GF-D8 (cell line): ENCODE results near the gene GPR32.
"Not testable (repeated sequence)": the region's sequence is repeated elsewhere in the genome, so short reads cannot be mapped to it uniquely, and the experiment has no call there.

Experiments
- DNase-seq: peaks from one replicate; lab custom pipeline; 2025; lab: John Stamatoyannopoulos, UW

Gene GPR32

DNA sequence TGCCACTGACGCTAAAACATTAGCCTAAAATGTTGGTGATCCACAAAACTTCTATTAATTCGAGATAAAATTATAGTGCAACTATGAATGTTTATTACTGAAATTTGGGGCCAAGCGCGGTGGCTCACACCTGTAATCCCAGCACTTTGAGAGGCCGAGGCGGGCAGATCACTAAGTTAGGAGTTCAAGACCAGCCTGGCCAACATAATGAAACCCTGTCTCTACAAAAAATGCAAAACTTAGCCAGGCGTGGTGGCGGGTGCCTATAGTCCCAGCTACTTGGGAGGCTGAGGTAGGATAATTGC lies 13.5 kb downstream of the GPR32 start:
- not testable (repeated sequence) for DNase-seq

DNA sequence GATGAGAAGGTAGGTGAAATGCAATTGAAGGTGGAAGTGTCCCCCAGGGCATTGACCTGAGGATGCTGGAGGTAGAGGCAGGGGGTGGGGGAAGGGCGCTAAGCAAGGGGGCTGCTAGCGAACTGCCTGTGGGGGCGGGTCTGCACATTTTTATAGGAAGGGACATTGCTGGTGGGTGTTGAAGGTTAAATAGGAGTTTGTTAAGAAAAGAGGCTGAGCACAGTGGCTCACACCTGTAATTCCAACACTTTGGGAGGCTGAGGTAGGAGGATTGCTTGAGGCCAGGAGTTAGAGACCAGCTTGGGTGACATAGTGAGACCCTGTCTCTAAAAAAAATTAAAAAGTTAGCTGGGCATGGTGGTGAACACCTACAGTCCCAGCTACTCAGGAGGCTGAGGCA lies 14.4 kb downstream of the GPR32 start:
- DNase-seq = no peak

DNA sequence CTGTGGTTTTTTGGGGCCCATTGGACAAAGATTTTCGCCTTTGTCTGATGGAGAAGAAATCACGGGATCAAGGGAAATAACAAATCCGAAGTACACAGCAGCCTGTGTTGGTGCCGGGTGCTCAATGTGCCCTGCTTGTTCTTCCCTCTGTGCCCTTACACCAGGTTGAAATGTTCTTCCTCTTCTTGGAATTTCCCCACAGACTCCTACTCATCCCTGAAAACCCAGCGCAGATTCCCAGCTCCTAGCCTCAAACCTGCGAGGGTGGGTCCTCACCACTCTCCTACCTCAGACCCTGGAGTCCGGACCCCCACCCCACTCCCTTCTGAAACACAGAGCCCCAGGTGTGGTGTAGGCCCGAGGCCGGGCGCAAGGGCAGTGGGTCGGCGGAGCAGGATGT lies 15.1 kb downstream of the GPR32 start:
- DNase-seq = no peak

DNA sequence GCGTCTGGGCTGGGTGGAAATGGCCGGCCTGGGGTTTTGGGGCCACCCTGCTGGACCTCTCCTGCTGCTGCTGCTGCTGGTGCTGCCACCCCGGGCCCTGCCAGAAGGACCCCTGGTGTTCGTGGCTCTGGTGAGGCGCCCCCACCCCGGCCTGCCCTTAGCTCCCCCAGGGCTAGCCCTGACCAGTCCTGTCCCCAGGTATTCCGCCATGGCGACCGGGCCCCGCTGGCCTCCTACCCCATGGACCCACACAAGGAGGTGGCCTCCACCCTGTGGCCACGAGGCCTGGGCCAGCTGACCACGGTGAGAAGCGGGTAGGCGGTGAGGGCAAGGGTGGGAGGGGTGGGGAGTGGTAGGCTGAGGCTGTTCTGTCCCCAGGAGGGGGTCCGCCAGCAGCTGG lies 20.1 kb downstream of the GPR32 start, which contains the start of gene ACP4:
Gene ACP4, plus strand, starts transcription at position 20 of the 400 bp plus-strand sequence. Its CDS starts 0 bp downstream, at position 20.
- DNase-seq = no peak

DNA sequence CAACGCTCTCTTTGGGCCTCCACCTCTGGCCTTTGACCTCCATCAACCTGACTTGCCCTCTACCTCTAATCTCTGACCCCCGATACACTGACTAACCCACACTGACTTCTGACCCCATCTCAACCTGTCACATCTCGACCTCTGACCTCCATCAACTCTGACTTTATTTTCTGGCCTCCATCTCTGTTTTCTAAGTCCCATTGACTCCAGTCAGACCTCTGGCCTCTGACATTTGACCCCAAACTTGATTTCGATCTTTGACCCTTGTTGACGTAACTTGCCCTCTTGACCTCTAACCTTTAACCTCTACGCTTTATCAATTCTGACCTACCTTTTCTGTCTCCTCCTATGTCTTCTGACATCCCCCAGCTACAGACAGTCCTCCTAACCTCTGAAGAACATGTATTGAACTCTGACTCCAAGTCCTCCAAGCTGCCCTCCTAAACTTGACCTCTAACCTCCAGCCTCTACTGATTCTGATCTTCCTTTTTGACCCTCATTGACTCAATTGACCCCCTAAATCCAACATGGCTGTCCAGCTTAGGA lies 20.7 kb downstream of the GPR32 start:
- DNase-seq = no peak

DNA sequence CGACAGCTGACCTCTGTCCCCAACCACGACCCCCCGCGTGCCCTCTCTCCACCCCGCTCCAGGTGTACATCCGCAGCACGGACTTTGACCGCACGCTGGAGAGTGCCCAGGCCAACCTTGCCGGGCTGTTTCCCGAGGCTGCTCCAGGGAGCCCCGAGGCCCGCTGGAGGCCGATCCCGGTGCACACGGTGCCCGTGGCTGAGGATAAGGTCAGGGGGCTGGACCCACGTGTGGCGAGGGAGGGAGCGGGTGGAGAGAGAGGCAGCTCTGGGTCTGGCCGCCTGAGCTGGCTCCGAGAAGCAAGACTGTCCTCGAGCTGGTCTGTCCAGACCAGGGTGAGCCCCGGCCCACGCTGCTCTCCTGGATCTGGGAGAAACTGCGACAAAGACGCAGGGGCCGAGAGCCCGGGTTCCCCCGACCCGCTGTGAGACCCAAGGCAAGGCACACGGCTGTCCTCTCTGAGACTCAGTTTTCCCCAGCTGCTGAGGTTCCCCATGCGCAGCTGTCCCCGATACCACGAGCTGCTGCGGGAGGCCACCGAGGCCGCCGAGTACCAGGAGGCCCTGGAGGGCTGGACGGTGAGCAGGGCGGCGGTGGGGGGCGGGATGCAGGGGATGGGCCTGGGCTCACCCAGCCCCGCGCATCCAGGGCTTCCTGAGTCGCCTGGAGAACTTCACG lies 21.5 kb downstream of the GPR32 start:
- DNase-seq = no peak

DNA sequence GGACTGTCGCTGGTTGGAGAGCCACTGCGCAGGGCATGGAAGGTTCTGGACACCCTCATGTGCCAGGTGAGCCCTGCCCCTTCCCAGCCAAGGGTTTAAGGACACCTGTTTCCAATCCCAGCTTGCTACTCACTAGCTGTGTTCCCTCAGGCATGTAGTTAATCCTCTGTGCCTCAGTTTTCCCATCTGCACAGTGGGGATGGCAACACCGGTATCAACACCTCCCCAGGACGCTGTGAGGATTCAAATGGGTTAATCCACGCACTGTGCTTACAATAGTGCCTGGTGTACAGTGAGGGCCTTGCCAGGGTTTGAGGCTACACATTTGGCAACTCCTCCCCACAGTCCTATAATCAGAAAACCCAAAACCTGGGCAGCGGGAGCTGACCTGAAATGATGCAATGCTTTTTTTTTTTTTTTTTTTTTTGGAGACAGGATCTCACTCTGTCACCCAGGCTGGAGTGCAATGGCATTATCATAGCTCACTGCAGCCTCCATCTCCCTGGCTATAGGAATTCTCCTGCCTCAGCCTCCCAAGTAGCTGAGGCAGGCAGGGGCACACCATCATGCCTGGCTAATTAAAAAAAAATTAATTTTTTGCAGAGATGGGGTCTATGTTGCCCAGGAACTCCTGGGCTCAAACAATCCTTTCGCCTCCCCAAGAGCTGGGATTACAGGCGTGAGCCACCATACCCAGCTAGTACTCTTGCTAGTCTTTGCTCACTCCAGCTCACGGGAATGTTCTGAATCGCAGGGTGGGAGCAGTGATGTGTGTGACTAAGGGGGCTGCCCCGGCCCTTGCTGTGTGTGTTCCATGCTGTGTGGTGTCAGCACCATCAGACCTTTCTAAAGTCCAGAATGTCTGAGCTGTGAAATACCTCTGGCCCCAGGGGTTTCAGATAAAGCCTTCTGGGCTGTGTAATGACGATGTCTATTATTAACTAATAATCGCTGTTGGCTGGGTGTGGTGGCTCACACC lies 22.3 kb downstream of the GPR32 start:
- DNase-seq = no peak

DNA sequence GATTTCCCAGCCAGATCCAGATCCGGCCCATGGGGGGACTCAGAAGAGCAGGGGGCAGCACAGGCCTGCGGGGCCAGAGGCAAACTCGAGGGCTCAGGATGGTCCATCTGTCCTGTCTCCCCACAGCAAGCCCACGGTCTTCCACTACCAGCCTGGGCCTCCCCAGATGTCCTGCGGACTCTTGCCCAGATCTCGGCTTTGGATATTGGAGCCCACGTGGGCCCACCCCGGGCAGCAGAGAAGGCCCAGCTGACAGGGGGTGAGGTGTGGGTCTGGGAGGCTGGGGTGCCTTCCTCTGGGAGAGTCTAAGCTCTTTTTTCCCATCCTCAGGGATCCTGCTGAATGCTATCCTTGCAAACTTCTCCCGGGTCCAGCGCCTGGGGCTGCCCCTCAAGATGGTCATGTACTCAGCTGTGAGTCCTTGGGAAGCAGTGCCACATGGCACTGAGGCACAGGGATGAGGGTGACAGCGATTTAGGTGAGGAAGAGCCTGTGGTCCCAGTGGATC lies 23.3 kb downstream of the GPR32 start:
- DNase-seq = no peak

DNA sequence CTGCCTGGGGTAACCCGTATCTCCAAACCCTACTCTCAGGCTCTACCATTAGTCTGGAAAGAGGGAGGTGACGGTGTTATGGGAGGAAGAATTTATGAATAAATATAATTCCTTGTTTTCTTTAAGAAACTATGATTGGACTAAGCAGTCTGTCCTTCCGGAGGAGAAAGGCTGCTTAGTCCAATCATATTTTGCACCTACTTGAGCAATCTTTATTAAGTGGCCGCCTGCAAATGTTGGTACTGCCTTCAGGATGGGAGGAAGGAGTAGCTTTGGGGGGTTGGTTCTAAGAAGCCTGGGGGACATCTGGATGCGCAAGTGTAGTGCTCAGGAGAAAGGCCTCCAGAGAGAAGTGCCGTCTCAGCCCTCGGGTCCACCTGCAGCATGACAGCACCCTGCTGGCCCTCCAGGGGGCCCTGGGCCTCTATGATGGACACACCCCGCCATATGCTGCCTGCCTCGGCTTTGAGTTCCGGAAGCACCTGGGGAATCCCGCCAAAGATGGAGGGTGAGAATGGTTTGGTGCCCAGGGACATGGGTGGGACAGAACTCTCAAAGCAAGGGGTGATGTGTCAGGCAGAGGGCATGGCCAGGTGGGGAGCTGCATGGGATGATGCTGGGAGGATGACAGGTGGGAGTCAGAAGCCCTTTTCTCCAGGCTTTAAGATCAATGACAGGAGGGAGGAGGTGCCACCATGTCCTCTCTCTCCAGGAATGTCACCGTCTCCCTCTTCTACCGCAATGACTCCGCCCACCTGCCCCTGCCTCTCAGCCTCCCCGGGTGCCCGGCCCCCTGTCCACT lies 24.0 kb downstream of the GPR32 start:
- DNase-seq = no peak

DNA sequence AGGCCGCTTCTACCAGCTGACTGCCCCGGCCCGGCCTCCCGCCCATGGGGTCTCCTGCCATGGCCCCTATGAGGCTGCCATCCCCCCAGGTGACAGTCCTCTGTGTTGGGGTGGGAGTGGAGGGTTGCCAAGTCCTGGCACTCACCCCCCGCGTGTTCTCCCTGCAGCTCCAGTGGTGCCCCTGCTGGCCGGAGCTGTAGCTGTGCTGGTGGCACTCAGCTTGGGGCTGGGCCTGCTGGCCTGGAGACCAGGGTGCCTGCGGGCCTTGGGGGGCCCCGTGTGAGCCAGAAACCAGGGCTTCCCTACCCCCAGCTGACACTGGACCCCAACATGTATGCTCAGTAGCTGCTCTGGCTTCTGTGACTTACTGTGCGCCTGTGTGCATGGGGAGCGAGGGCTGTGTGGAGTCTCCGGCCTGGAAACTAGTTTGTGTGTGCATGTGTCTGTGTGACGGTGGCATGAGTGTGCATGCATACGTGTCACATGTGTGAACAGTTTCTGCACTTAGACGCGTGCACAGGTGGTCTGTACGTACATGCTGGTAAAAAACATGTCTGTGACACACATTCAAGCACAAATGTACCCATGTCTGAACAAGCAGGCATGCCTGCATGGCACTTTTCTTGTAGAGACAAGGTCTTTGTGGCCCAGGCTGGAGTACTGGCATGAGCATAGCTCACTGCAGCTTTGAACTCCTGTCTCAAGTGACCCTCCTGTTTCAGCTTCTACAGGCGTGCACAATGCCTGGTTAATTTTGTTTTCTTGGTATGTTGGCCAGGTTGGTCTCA lies 24.8 kb downstream of the GPR32 start:
- no peak for DNase-seq

DNA sequence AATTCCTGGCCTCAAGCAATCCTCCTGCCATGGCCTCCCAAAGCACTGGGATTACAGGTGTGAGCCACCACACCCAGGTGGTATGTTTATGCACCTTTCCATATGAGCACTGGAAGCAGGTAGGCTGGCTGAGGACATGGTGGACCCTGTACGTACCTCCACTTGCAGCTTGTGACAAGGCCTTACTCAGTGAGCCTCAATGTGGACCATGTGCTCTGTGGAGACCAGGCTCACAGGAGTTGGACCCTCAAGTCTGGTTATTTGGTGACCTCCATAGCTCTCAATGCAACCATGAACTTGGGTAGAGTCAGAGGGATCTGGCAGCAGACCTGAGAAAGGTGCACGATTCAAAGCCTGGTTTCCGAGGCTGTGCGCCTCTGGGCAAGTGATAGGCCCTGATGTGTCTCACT lies 25.4 kb downstream of the GPR32 start:
- no peak for DNase-seq

DNA sequence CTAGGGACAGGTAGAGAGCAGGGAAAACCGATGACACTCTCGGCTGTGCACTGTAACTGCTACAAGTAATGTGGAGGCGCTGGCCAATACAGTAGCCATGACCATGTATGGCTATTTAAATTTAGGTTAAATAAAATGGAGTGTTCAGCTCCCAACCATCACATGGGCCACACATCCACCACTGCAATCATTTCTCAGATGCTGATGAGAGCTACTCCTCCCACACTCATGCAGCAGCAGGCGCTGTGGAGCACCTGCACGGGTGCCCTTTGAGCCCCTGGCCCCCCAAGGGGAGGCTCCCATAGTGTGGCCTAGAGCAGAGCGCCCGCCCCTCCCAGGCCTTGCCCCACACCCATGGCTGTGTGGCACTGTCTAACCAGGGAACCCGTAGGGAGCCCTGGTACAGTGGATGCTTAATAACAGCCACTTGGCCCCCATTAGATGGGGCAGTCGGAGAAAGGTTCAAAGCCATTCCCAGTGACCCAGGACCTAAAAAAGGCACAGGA lies 25.9 kb downstream of the GPR32 start:
- DNase-seq = no peak

DNA sequence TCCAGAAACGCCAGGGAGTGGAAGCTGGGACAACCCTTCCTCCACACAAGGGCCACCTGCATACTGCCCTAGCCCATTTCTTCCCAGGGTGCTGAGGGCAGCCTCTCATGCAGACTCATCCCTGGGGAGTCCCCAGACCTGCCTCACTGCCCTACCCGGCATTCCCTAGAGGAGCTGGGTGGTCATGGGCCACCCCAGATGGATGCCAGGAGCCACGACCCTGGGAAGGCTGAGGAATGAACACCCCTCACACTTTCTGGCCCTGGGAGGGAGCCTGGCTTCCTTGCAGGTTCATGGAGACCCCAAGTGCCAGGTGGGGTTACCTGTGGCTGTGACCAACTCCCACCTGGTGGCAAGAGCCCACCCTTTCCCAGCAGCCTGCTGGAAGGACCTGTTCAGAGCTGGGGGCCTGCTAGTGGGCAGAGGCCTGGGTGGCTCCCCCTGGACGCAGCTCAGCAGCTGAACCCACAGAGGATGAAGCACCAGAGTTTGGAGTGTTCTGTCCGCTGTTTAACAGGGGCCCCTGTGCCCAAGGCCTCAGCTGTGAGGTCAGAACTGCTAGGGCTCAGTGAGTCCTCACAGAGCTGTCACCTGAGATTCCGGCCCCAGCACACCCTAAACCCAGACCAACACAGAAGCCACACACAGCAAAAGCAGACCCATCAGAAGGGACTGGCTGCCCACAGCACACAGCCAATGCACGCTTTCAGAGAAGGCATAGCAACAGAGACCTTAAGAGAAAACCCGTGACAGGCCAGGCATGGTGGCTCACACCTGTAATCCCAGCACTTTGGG lies 26.6 kb downstream of the GPR32 start:
- DNase-seq = no peak

DNA sequence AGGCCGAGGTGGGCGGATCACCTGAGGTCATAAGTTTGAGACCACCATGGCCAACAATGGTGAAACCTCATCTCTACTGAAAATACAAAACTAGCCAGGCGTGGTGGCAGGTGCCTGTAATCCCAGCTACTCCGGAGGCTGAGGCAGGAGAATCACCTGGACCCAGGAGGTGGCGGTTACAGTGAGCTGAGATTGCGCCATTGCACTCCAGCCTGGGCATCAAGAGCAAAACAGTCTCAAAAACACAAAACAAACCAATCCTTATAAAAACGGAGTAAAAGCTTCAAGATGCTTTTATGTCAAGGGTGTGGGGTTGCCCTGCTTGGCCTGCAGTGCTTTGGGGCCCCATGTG lies 27.1 kb downstream of the GPR32 start:
- no peak for DNase-seq

DNA sequence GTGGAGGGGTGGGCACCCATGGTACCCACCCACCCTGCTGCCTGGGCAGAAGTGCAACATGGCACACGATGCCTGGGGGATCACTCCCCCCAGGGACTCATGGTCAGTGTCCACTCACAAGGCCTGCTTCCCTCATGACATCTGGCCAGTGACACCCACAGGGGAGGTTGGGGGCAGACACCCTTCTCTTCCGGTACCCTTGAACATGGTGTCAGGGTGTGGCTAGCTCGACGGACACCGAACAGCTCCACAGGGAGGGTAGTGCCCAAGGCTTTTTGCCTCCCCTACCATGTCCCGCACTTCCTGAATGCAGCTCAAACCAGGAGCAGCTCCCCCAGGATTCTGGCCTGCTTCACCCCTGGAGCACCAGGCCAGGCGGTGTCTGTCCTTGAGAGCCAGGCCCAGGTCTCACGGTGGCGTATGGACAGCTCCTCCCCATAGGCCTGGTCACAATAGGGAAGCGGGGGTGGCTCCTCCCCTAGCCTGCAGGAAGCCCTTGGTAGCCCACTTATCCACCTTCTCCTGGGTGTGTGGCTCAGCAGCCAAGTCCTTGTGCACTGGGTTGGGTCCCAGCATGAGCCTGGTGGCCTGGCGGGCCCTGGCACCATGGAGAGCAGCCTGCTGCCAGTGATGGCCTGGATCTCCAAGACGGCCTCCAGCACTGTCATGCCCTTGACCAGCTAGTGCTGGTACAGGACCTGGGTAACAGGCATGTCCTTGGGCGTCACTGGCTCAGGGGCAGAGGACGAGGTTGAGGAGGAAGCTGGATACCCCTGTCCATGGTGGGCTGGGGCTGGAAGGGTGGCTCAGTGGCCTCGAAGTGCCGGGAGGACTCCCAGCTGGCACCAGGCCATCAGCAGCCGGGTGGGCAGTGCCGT lies 27.8 kb downstream of the GPR32 start:
- DNase-seq = no peak

DNA sequence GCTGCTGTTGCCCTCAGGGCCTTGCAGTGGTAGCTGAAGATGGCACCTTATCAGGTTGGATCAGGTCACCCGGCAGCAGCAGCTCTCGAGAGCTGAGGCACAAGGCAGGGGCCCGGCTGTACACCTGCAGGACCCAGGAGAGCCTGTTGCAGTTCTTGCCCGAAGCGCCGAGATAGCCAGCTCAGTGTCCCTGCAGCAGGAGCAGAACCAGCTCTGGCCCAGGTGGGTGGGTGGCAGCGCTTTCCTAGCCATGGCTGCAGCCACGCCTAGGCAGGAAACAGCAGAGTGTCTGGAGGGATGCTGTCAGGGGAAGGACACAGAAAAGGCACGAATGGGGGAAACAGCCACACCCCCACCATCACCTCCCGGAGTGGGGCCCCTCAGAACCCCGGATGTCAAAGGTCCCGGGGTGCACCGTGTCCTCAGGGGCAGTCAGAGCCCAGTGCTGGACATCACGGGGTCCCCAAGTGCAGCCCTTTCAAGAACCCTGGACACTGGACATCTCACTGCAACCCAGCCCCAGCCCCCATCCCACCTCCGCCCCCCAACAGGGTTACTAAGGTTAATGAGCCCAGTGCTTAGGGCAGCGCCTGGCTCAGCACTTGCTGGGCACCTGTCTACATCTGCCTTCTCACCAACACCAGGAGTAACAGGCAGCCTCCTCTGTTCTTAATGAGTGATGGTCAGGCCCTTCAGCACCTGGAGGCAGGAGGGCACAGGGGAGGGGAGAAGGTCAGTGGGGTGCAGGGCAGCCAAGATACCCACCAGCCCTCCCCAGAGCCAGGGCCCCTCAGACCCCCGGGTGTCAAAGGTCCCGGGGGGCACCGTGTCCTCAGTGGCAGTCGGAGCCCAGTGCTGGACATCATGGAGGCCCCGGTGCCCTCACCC lies 28.6 kb downstream of the GPR32 start:
- DNase-seq = no peak

DNA sequence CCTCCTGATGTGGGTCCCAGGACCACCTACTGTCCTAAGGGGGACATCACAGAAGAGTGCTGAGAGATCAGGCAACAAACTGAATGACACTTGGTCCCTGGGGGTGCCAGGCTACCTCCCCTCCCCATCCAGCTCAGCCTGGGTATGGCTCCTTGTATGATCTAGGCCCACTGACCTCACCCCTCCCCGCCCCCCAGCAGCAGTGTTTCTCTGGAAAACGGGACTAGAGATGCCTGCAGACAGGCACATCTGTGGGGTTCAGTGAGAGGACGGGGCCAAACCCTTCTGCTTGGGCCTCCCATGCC lies 29.2 kb downstream of the GPR32 start:
- DNase-seq = no peak

DNA sequence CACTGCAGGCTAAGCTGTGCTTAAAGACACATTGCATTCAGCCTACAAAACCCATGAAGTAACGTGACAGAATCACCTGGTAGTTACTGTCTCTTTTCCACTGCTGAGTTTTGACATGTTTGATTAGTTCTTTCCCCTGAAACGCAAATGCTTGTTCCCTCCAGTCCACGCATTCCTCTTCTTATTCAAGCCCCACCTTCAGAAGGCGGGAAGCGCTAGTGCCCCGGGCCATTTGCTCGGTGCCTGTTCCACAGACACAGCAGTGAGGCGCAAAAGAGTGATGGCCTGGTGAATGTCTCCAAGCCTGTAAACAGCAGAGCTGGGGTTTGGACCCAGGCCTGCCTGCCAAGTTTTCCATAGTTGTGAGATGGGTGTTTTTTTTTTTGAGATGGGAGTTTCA lies 30.8 kb downstream of the GPR32 start:
- no peak for DNase-seq
